Fibroblast of pulmonary artery (primary cell): ENCODE measurements around the gene DEAF1.

Experiments used
- DNase-seq: peaks from one replicate; pipeline ENCODE4 v3.0.0-alpha.2; 2010; ENCODE audit warnings: low read depth
- H3K4me3 ChIP-seq: replicated peaks from 2 replicates; pipeline ENCODE4 v1.5.1; 2011; ENCODE audit warnings: low read depth, mild to moderate bottlenecking, control low read depth, low read length, moderate library complexity
- TF ChIP-seq, protein P1 (sequence below): IDR thresholded peaks from 2 replicates; pipeline ENCODE4 v1.5.1; 2011; ENCODE audit warnings: mild to moderate bottlenecking, control low read depth, low read length, inconsistent platforms; ENCODE audit errors: missing control alignments

Gene DEAF1

DNA sequence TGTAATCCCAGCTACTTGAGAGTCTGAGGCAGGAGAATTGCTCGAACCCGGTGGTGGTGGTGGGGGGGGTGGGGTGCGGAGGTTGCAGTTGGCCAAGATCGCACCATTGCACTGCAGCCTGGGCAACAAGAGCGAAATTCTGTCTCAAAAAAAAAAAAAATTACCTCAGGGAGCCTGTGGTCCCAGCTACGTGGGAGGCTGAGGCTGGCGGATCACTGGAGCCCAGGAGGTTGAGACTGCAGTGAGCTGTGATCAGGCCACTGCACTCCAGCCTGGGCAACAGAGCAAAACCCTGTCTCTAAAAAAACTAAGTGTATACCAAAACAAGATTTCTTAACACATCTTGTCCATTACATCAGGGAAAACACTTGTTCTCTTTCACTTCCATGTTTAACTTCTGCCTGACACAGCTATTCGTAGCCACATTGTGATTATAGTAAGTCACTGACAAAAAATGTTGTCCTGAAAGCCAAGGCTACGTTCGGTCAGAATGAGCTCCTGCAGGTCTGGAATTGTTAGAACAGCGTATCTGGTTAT lies 2.0 kb upstream of the DEAF1 start:
- DNase-seq = peak; percentile 47
- no peak overlapping the region for H3K4me3 ChIP-seq

DNA sequence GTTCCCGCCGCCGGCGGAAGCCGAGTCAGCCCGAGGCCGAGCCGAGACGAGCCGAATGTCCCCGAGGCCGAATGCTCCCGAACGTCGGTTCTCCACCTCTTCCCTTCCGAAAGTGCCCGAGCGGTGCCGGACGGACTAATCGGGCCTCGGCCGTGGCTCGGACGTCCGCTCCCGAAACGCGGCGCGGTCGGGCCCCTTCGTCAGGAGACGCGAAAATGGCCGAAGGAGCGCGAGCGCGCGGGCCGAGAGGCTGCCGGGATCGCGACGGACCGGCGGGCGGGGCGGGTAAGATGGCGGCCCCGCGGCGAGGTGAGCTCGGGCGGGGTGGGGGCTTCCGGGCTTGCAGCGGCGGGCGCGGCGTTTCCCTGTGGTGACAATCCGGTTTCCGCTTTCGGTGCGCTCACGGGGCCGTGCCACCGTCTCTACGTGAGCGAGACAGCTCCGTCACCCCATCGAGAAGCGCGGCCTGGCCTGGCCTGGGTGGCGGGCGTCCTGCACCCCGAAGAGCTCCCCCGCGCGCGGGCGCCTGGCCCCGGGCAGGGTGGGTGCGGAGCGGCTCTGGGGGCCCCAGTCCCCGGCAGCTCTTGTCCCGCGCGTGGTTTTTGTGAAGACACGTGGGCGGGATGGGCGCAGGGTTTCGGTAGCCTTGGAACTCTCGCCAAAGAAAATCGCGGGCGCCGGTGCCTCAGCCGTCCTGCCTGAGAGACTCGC lies 671 bp upstream of the DEAF1 start, which contains the start of gene TMEM80:
Gene TMEM80, plus strand, starts transcription at position 279 of the 711 bp plus-strand sequence. Its CDS starts 12 bp downstream, at position 291.
- peak within 1 kb of the TSS; percentile 63 for H3K4me3 ChIP-seq
- TF ChIP-seq, protein P1, sequence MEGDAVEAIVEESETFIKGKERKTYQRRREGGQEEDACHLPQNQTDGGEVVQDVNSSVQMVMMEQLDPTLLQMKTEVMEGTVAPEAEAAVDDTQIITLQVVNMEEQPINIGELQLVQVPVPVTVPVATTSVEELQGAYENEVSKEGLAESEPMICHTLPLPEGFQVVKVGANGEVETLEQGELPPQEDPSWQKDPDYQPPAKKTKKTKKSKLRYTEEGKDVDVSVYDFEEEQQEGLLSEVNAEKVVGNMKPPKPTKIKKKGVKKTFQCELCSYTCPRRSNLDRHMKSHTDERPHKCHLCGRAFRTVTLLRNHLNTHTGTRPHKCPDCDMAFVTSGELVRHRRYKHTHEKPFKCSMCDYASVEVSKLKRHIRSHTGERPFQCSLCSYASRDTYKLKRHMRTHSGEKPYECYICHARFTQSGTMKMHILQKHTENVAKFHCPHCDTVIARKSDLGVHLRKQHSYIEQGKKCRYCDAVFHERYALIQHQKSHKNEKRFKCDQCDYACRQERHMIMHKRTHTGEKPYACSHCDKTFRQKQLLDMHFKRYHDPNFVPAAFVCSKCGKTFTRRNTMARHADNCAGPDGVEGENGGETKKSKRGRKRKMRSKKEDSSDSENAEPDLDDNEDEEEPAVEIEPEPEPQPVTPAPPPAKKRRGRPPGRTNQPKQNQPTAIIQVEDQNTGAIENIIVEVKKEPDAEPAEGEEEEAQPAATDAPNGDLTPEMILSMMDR = no peak
- peak; percentile 98 for DNase-seq

More for the DNA sequence above, 2.0 kb upstream of the DEAF1 start:
- TF ChIP-seq, protein P1 = no peak

DNA sequence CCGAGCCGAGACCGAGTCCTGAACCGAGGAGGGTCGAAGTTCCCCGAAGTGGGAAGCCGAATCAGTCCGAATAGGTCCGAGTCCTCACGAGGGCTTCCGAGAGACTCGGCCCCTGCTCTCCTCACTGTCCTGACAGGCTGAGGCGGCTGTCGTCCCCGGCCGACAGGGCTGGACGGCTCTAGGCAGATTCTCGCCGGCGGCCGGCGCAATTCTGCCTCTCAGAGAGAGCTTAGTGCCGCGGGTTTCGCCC lies 191 bp upstream of the DEAF1 start:
- peak overlapping the region; percentile 63 for H3K4me3 ChIP-seq
- TF ChIP-seq, protein P1 = no peak
- no peak for DNase-seq

DNA sequence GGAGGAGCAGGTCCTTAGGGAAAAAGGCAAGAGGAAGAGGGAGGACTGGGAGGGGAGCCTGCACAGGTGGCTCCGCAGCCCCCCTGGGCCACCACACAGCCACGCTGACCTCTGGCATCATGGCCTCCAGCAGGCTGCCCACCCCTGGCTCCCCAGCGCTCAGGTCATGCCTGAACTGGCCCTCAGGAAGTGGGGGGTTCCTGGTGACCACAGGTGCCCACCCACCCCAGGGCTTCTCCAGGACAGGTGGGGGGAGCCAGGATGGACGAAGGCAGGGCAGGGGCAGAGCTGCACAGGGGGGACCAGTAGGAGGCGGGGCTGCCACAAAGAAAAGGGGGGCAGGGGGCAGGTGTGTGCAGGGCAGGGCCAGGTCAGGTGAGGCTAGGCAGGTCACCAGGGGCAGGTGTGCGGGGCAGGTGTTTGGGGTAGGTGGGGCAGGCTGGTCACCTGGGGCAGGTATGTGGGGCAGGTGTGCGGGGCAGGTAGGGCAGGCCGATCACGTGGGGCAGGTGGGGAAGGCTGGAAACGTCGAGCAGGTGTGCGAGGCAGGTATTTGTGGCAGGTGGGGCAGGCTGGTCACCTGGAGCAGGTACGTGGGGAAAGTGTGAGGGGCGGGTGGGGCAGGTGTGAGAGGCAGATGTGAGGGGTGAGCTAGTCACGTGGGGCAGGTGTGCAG lies 997 bp downstream of the DEAF1 start:
- DNase-seq = no peak
- H3K4me3 ChIP-seq = peak overlapping the region; percentile 63
- TF ChIP-seq, protein P1 = no peak

DNA sequence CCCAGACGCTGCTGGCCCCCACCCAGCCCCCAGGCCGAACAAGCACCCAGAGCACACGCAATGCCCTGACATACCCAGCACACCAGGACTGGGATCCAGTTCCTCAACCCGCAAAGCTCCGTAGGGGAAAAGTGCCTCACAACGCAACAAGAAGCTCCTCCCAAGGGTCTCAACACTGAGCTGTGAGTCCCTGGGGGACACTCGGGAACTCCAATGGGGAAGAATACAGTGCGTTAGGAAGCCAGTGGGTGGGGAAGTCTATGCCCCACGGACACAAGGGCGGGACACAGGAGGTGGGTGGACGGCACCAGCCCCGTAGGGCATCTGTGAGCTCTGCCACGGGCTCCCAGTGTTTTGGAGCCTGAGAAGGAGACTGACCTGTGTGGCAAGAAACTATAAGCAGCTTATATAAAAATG lies 1.6 kb downstream of the DEAF1 start:
- H3K4me3 ChIP-seq = peak overlapping the region; percentile 63
- no peak for DNase-seq

DNA sequence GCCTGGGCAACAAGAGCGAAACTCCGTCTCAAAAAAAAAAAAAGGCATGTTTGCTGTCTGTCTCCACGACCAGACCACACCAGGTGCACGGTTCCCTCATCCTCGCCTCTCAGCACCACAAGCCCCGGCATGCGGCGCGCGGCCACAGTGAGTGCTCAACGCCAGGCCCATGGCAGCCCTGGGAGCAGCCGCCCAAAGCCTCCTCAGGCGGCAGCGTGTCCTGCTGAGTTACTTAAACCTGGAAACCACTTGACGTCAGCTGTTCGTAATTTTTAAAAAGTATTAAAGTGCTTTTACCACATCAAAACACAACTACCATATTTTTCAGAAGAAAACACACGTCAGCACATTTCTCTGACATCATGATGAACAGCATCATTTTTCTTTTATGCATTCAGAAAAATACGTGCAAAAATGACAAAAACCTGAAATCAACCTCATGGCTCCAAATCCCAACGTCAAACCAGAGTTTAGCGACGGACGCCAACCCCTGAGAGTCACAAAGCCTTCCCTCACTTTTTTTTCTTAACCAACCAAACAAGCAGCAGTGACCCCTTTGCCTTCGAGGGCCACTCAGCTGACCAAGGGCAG lies 2.1 kb downstream of the DEAF1 start:
- TF ChIP-seq, protein P1 = no peak
- H3K4me3 ChIP-seq = peak overlapping the region; percentile 63
- no peak for DNase-seq

More for the DNA sequence above, 1.6 kb downstream of the DEAF1 start:
- TF ChIP-seq, protein P1 = no peak
